ENCODE data around the gene EYA4. TPM values are rescaled to one million over a fixed set of nuclear protein-coding genes. Genes with fewer than 3 reads are reported as not detected.

The EYA4 gene
- total RNA-seq, 3 donors from 2014 or later, result 0.33 to 4.2 (median 0.44) TPM

DNA sequence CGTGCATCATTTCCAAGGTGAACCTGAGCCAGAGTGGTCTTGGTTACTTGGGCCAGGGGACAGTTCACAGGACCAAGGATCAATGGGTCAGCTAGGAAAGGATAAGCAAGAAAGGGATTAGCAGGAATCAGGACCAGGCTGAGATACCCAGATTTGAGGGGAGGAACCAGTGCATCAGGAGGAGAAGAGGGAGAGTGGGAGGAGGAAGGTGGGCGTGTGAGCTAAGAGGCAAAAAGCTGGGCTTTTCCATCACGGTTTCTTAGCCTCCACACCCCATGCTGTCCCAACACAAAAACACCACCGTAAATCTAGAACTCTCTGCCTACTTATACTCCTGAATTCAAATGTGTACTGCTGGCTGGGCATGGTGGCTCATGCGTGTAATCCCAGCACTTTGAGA is 27.5 kb downstream of the EYA4 start:
- intact Hi-C loops (cut with DNase I; ENCODE audit: low total_unique reads), result no loop called here
- Histone ChIP-seq H3K36me3 (no peaks in the 10 kb centered on the region), H3K4me3 (no peak overlapping the region), H3K27ac (no peak overlapping the region), H3K9me3 (no peaks in the 10 kb centered on the region), H3K4me1 (no peaks in the 10 kb centered on the region), H3K27me3 (no peaks in the 10 kb centered on the region)
- TF ChIP-seq, protein P1, sequence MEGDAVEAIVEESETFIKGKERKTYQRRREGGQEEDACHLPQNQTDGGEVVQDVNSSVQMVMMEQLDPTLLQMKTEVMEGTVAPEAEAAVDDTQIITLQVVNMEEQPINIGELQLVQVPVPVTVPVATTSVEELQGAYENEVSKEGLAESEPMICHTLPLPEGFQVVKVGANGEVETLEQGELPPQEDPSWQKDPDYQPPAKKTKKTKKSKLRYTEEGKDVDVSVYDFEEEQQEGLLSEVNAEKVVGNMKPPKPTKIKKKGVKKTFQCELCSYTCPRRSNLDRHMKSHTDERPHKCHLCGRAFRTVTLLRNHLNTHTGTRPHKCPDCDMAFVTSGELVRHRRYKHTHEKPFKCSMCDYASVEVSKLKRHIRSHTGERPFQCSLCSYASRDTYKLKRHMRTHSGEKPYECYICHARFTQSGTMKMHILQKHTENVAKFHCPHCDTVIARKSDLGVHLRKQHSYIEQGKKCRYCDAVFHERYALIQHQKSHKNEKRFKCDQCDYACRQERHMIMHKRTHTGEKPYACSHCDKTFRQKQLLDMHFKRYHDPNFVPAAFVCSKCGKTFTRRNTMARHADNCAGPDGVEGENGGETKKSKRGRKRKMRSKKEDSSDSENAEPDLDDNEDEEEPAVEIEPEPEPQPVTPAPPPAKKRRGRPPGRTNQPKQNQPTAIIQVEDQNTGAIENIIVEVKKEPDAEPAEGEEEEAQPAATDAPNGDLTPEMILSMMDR (IDR thresholded peaks at IDR 0.05), result no peak
- TF ChIP-seq POLR2A (IDR thresholded peaks at IDR 0.05) (no peak), POLR2AphosphoS5 (IDR thresholded peaks at IDR 0.05) (no peak)
- DNase-seq (ENCODE audit: low spot score in 2 of 2), result no peak

DNA sequence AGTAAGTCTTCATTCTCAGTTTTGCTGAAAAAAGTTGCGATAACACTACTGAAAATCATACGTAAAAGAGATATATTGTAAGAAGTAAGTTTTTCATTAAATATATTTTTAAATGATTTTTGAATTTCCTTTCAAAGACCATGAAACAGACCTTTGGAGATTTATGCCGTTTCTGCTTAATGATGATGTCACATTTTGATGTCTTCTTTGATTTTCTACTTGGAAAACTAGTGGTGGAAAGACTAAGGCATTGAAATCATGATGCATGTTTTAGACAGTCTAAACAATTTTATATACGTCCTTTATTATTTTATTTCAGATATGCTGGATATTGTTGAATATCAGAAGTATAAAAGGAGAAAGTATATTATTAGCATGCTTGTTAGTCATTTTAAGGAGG is 33.7 kb downstream of the EYA4 start:
- no peak for TF ChIP-seq POLR2A (IDR thresholded peaks at IDR 0.05)
- Histone ChIP-seq H3K4me3 (no peak overlapping the region), H3K27ac (no peak overlapping the region), H3K4me1 (no peaks in the 10 kb centered on the region), H3K27me3 (no peaks in the 10 kb centered on the region), H3K36me3 (no peaks in the 10 kb centered on the region), H3K9me3 (no peaks in the 10 kb centered on the region)
- no peak for DNase-seq (ENCODE audit: low spot score in 2 of 2)
- intact Hi-C loops (cut with DNase I; ENCODE audit: low total_unique reads), result no loop called here

DNA sequence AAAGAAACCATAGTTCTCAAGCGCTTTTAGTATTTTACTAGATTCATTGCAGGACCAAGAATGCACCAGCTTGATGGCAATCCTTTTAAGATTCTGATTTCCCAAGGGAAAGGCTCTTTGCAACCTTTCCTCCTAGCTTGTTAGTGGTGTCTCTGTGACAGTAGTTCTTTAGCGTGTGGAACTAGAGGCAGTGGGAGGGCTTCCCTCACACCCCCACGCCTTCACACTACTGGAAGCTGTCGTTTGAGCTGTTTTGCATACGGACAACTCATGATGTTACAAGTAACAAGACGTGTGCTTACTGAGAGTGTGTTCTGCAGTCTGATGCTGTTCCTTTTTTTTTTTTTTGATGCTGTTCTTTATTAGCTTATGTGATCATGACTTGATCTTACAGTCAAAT is 34.1 kb downstream of the EYA4 start:
- Histone ChIP-seq H3K36me3 (no peaks in the 10 kb centered on the region), H3K27ac (no peak overlapping the region), H3K4me1 (no peaks in the 10 kb centered on the region), H3K9me3 (no peaks in the 10 kb centered on the region), H3K4me3 (no peak overlapping the region), H3K27me3 (no peaks in the 10 kb centered on the region)
- intact Hi-C loops (cut with DNase I; ENCODE audit: low total_unique reads), result no loop called here
- DNase-seq (ENCODE audit: low spot score in 2 of 2), result no peak
- no peak for TF ChIP-seq POLR2A (IDR thresholded peaks at IDR 0.05)
- TF ChIP-seq, protein P1 (IDR thresholded peaks at IDR 0.05), result no peak
- TF ChIP-seq POLR2AphosphoS5 (IDR thresholded peaks at IDR 0.05), result no peak

DNA sequence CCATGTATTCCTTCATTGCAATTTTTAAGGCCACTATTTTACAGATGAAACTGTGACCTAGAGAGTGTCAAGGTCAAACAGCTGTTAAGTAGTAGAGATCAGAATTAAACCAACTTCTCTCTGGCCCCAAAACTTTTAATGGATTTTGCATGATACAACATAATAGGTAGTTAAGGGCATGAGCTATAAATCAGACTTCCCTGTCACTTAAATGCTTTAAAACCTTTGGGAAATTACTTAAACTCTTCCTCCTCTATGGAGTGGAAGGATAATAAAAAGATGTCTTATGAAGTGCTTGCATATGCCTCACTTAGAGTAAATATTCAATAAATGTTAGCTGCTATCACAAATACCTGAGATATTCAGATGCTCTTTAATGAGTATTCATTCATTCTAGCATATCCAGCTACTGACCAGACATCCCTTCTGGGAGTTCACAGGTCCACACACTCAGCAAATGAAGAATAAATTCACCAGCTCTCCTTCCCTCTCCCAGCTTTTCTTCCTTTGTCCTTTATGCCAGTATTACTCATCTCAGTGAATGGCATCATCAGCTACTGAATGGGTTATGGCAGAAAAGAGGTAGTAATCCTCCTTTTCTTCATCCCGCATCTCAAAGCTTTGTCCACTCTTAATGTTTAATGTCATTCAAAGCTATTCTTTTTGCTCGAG is 36.2 kb downstream of the EYA4 start:
- Histone ChIP-seq H3K9me3 (no peaks in the 10 kb centered on the region), H3K27me3 (no peaks in the 10 kb centered on the region), H3K27ac (no peak overlapping the region), H3K36me3 (no peaks in the 10 kb centered on the region), H3K4me1 (no peaks in the 10 kb centered on the region), H3K4me3 (no peak overlapping the region)
- no peak for DNase-seq (ENCODE audit: low spot score in 2 of 2)
- intact Hi-C loops (cut with DNase I; ENCODE audit: low total_unique reads), result no loop called here
- TF ChIP-seq, protein P1 (IDR thresholded peaks at IDR 0.05), result no peak
- TF ChIP-seq POLR2AphosphoS5 (IDR thresholded peaks at IDR 0.05) (no peak), POLR2A (IDR thresholded peaks at IDR 0.05) (no peak)

DNA sequence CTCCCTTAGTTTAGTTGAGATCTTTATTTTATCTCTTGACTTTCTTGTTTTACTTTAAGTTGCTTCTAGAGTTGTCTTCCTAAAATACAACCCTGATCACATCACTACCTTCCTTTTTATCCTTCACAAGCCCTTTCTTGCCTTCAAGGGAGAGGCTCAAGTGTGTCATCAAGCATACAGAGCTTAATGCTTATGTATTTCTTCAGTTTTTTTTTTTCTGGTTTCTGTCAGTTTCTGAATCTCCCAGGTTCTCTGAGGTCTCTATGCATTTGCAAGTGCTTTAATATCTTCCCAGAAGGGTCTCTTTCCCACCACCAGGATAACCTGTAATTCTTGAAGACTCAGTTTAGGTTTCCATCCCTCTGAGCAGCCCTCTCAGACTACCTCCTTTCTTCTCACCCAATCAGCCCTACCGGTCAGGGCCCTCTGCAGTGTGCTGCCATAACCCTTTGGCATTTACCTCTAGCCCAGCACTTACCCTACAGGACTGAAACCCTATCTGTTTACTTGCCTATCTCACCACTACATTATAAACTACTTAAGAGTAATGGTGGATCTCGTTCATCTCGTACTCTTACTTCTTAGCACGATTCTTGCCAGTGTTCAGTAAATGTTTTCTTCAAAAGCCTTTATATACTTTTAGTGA is 36.9 kb downstream of the EYA4 start:
- no peak overlapping the region for H3K27ac ChIP-seq
- H3K4me3 ChIP-seq, result no peak overlapping the region
- H3K4me1 ChIP-seq, result no peaks in the 10 kb centered on the region
- no peaks in the 10 kb centered on the region for H3K27me3 ChIP-seq
- H3K9me3 ChIP-seq, result no peaks in the 10 kb centered on the region
- no peak for DNase-seq (ENCODE audit: low spot score in 2 of 2)
- TF ChIP-seq POLR2A (IDR thresholded peaks at IDR 0.05) (no peak), POLR2AphosphoS5 (IDR thresholded peaks at IDR 0.05) (no peak)
- TF ChIP-seq, protein P1 (IDR thresholded peaks at IDR 0.05), result no peak
- H3K36me3 ChIP-seq, result no peaks in the 10 kb centered on the region
- intact Hi-C loops (cut with DNase I; ENCODE audit: low total_unique reads), result no loop called here

Measured in breast epithelium (tissue), 4 donors.